K562 (cell line): ENCODE data around the gene ARHGAP26. TPM values are rescaled to one million over a fixed set of nuclear protein-coding genes. Genes with fewer than 3 reads are reported as not detected.
"Not testable (repeated sequence)": the region's sequence is repeated elsewhere in the genome, so short reads cannot be mapped to it uniquely, and the experiment has no call there.

Experiments
- ATAC-seq: fragments of 200-7000 bp; cut with Tn5 transposase; 3 replicates; pipeline ENCODE4 v1.9.1; 2020; ENCODE audit warnings: moderate library complexity
- BruUV-seq: library from RNA; stranded (reverse); fragments of 400-500 nt; replicated peaks from 2 replicates; lab custom pipeline; 2021; lab: Mats Ljungman, UMichigan
- CTCF ChIA-PET: fragments of 300-600 bp; formaldehyde crosslinking; extraction: SDS; loops from one replicate; lab custom pipeline; 2021; ENCODE audit warnings: low intra/inter-chr PET ratio; lab: Yijun Ruan, JAX
- POLR2A ChIA-PET: fragments of 300-600, 350-650 bp; sonication (Branson Sonifier 250); formaldehyde crosslinking; extraction: SDS; loops from one replicate; lab custom pipeline; 2021; ENCODE audit warnings: antibody characterized with exemption, inconsistent platforms; lab: Yijun Ruan, JAX
- DNase-seq, 4 experiments: peaks; one replicate each; pipeline versions ENCODE4 v3.0.0 to v3.0.0-alpha.2; 2011 to 2018; ENCODE audit warnings: low spot score in 3 of 4, mixed read lengths in 3 of 4; ENCODE audit errors: extremely low read depth in 1 of 4
- FAIRE-seq: peaks from 2 replicates; lab custom pipeline; 2011; peaks lifted over from hg19 to GRCh38; lab: Jason Lieb, UNC
- H2AFZ ChIP-seq: 2 replicates; pipeline ENCODE4 v1.6.0; 2011; ENCODE audit warnings: low read depth, low read length, control low read depth, inconsistent platforms
- H3K27ac ChIP-seq: fragments of 200-600 bp; 3 replicates; pipeline ENCODE4 v1.8.0; 2011; ENCODE audit warnings: low read depth, mild to moderate bottlenecking, control low read depth, inconsistent platforms, low read length, moderate library complexity, mixed read lengths; ENCODE audit errors: extremely low read depth
- H3K27me3 ChIP-seq, 2 experiments: fragments of 300-600 bp in 1 of 2; 2 replicates in 1 of 2; 3 replicates in 1 of 2; pipeline versions ENCODE4 v1.6.0 to v1.8.0; 2011; ENCODE audit warnings: inconsistent platforms in 2 of 2, low read length in 2 of 2, mild to moderate bottlenecking in 1 of 2, mixed read lengths in 1 of 2, moderate library complexity in 1 of 2; ENCODE audit not compliant: control insufficient read depth in 2 of 2, insufficient read depth in 2 of 2
- H3K36me3 ChIP-seq: fragments of 300-600 bp; 3 replicates; pipeline ENCODE4 v1.8.0; 2011; ENCODE audit warnings: mild to moderate bottlenecking, low read length, inconsistent platforms; ENCODE audit not compliant: control insufficient read depth, insufficient read depth
- H3K4me1 ChIP-seq, 2 experiments: fragments of 200-600 bp in 1 of 2; replicated peaks in 1 of 2; 2 replicates in 1 of 2; 3 replicates in 1 of 2; pipeline versions ENCODE4 v1.5.1 to v1.8.0; 2011; ENCODE audit warnings: inconsistent platforms in 2 of 2, low read length in 2 of 2, mild to moderate bottlenecking in 1 of 2, mixed read lengths in 1 of 2, moderate library complexity in 1 of 2; ENCODE audit not compliant: control insufficient read depth in 2 of 2, insufficient read depth in 2 of 2
- H3K4me2 ChIP-seq: 2 replicates; pipeline ENCODE4 v1.6.1; 2011; ENCODE audit warnings: low read length, control low read depth, inconsistent platforms, mixed read lengths; ENCODE audit not compliant: insufficient read depth
- H3K4me3 ChIP-seq: fragments of 200-600 bp; sonication (generic), shearing (Covaris generic); 2 replicates; pipeline ENCODE4 v1.5.1; 2016; ENCODE audit warnings: control low read depth, inconsistent platforms
- H3K79me2 ChIP-seq: fragments of 200-600 bp; 3 replicates; pipeline ENCODE4 v1.8.0; 2011; ENCODE audit warnings: low read length, inconsistent platforms; ENCODE audit not compliant: control insufficient read depth, insufficient read depth
- H3K9ac ChIP-seq, 2 experiments: 2 replicates each; pipeline versions ENCODE4 v1.6.0 to v1.6.1; 2011; ENCODE audit warnings: low read depth in 2 of 2, low read length in 2 of 2, control low read depth in 1 of 2, inconsistent platforms in 1 of 2, mild to moderate bottlenecking in 1 of 2, mixed read lengths in 1 of 2; ENCODE audit not compliant: insufficient read depth in 1 of 2
- H3K9me1 ChIP-seq: one replicate; pipeline ENCODE4 v1.6.0; 2011; ENCODE audit warnings: inconsistent platforms, mild to moderate bottlenecking, low read length, moderate library complexity; ENCODE audit not compliant: control insufficient read depth, insufficient read depth
- H3K9me3 ChIP-seq: replicated peaks from 2 replicates; pipeline ENCODE4 v1.5.1; 2011; ENCODE audit warnings: low read depth, low read length, inconsistent platforms; ENCODE audit not compliant: control insufficient read depth, insufficient read depth
- H4K20me1 ChIP-seq: replicated peaks from 2 replicates; pipeline ENCODE4 v1.6.1; 2011; ENCODE audit warnings: low read length, inconsistent platforms, mixed read lengths; ENCODE audit not compliant: control insufficient read depth, insufficient read depth
- RAD21 ChIP-seq, 2 experiments: fragments of 250-450 bp in 1 of 2; fragments of 450-650 bp in 1 of 2; sonication (Bioruptor Pico) in 1 of 2; formaldehyde crosslinking in 1 of 2; IDR thresholded peaks in 1 of 2; conservative IDR thresholded peaks in 1 of 2; 2 replicates each; pipeline versions ENCODE4 v1.4.0 to v1.8.0; 2020 to 2022; ENCODE audit warnings: mild to moderate bottlenecking in 2 of 2, moderate library complexity in 1 of 2
- RFX1 ChIP-seq: fragments of 450-650 bp; IDR thresholded peaks from 2 replicates; pipeline ENCODE4 v1.6.1; 2016; ENCODE audit warnings: mild to moderate bottlenecking, moderate library complexity
- WGBS: fragments of 100-300 bp; shearing (Covaris generic); methylation state at CpG from one replicate; pipeline ENCODE4 v1.1.6; 2016; ENCODE audit warnings: low coverage, mixed read lengths; ENCODE audit not compliant: insufficient coverage; ENCODE audit errors: missing lambda C conversion rate; 5-methylcytosine and 5-hydroxymethylcytosine counted together
- in situ Hi-C: fragments of 300-500 bp; cut with MboI; formaldehyde crosslinking; loops from 4 replicates; pipeline ENCODE4 v1.15.0; 2018; ENCODE audit warnings: inconsistent platforms, mixed read lengths
- intact Hi-C: fragments of 100-400 bp; cut with micrococcal nuclease; formaldehyde crosslinking; loops from 2 replicates; pipeline ENCODE4 v1.14.2; 2022
- polyA plus RNA-seq, 8 experiments: library from polyadenylated mRNA; depleted of rRNA in 4 of 8; stranded (reverse) in 5 of 8; unstranded in 3 of 8; fragments of >200 nt; fragmentation: Nextera tagmentation in 2 of 8; fragmentation: Illumina TruSeq in 1 of 8; extraction: Ambion mirVana in 2 of 8; extraction: Trizol in 1 of 8; gene quantifications; 2 replicates each; pipeline versions ENCODE4 v1.2.1 to v1.2.3, GENCODE V29; 2011 to 2014; ENCODE audit warnings: inconsistent platforms in 1 of 8, missing spikeins in 1 of 8
- total RNA-seq, 7 experiments: library from RNA; depleted of rRNA in 6 of 7; stranded (reverse); fragments of >200 nt in 6 of 7; fragmentation: Illumina TruSeq in 2 of 7; extraction: Trizol in 2 of 7; gene quantifications; 2 replicates each; pipeline versions ENCODE4 v1.2.1 to v1.2.3, GENCODE V29; 2011 to 2021; ENCODE audit warnings: low replicate concordance in 1 of 7
- TF ChIP-seq, protein P1 (sequence below), 2 experiments: fragments of 450-650 bp; formaldehyde crosslinking in 1 of 2; IDR thresholded peaks; 2 replicates each; pipeline versions ENCODE4 v1.4.0 to v1.6.1; 2014 to 2020; ENCODE audit warnings: mild to moderate bottlenecking in 2 of 2, borderline replicate concordance in 1 of 2, low read depth in 1 of 2
- TF ChIP-seq, protein P2 (sequence below), 3 experiments: IDR thresholded peaks in 2 of 3; conservative IDR thresholded peaks in 1 of 3; 2 replicates each; pipeline ENCODE4 v1.5.1; 2011 to 2012; ENCODE audit warnings: low read length in 3 of 3, mild to moderate bottlenecking in 3 of 3, control low read depth in 2 of 3, improper control_type of control experiment in 1 of 3, inconsistent platforms in 1 of 3, low read depth in 1 of 3, mixed read lengths in 1 of 3, moderate library complexity in 1 of 3; ENCODE audit not compliant: insufficient read depth in 2 of 3
- TF ChIP-seq, protein P3 (sequence below): fragments of 450-650 bp; formaldehyde crosslinking; IDR thresholded peaks from 2 replicates; pipeline ENCODE4 v1.4.0; 2020; ENCODE audit warnings: mild to moderate bottlenecking, moderate library complexity

The ARHGAP26 gene
- total and polyA plus RNA-seq, 9 of the 15 experiments (the other 6 are each of a cell fraction or from before 2014, with no cell fraction given) = 0.13 to 1.1 (median 0.55) TPM

DNA sequence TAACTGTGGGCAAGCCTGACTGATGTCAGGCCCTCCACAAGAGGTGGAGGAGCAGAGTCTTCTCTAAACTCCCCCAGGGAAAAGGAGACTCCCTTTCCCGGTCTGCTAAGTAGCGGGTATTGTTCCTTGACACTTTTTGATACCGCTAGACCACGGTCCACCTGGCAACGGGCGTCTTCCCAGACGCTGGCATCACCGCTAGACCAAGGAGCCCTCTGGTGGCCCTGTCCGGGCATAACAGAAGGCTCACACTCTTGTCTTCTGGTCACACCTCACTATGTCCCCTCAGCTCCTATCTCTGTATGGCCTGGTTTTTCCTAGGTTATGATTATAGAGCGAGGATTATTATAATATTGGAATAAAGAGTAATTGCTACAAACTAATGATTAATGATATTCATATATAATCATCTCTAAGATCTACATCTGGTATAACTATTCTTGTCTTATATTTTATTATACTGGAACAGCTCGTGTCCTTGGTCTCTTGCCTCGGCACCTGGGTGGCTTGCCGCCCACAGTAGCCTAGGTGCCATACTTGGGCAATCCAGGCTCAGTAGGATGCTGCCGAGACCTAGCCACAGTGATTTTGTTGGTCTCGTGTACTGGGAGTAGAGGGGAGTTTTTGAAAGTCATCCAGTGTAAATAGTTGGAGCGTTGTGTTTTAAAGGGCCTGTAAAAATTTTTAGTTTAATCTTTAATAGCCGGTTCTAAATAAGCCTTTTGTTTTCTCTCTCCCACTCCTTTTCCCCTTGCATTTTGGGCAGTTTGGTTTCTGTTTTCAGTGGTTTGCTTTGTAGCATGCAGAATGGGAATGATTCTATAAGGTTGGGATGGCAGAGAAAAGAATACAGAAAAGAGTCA, 195.3 kb downstream of the ARHGAP26 start:
- DNase-seq, CTCF ChIA-PET, H3K36me3 ChIP-seq, POLR2A ChIA-PET, H3K9ac ChIP-seq, H3K27me3 ChIP-seq, H4K20me1 ChIP-seq, H3K27ac ChIP-seq, FAIRE-seq, H3K4me2 ChIP-seq, H3K9me1 ChIP-seq, H3K9me3 ChIP-seq, in situ Hi-C loops, ATAC-seq, H2AFZ ChIP-seq, H3K79me2 ChIP-seq: not testable (repeated sequence)
- intact Hi-C loops = loop anchor here (2.0 kb wide), 1 partner anchor 43 kb away; no protein-coding TSS in a partner anchor
- WGBS = 3% methylated on average over 13 of the region's 17 CpGs
- TF ChIP-seq, protein P1, sequence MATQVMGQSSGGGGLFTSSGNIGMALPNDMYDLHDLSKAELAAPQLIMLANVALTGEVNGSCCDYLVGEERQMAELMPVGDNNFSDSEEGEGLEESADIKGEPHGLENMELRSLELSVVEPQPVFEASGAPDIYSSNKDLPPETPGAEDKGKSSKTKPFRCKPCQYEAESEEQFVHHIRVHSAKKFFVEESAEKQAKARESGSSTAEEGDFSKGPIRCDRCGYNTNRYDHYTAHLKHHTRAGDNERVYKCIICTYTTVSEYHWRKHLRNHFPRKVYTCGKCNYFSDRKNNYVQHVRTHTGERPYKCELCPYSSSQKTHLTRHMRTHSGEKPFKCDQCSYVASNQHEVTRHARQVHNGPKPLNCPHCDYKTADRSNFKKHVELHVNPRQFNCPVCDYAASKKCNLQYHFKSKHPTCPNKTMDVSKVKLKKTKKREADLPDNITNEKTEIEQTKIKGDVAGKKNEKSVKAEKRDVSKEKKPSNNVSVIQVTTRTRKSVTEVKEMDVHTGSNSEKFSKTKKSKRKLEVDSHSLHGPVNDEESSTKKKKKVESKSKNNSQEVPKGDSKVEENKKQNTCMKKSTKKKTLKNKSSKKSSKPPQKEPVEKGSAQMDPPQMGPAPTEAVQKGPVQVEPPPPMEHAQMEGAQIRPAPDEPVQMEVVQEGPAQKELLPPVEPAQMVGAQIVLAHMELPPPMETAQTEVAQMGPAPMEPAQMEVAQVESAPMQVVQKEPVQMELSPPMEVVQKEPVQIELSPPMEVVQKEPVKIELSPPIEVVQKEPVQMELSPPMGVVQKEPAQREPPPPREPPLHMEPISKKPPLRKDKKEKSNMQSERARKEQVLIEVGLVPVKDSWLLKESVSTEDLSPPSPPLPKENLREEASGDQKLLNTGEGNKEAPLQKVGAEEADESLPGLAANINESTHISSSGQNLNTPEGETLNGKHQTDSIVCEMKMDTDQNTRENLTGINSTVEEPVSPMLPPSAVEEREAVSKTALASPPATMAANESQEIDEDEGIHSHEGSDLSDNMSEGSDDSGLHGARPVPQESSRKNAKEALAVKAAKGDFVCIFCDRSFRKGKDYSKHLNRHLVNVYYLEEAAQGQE (IDR thresholded peaks at IDR 0.05; ENCODE audit: borderline replicate concordance) = peak; percentile 20; the same call in 1 of the 2 replicates
- TF ChIP-seq, protein P1 (CRISPR knock-in tag; IDR thresholded peaks at IDR 0.05; ENCODE audit: low read depth) = not testable (repeated sequence)
- peak; percentile 67 to 76 for TF ChIP-seq RAD21 (CRISPR knock-in tag; conservative IDR thresholded peaks at IDR 0.05 in 1 of 2, IDR thresholded peaks at IDR 0.05 in 1 of 2)
- 0 out of 2 replicates have a peak, but pooled peaks have one; percentile 14 for TF ChIP-seq RFX1
- TF ChIP-seq, protein P2, sequence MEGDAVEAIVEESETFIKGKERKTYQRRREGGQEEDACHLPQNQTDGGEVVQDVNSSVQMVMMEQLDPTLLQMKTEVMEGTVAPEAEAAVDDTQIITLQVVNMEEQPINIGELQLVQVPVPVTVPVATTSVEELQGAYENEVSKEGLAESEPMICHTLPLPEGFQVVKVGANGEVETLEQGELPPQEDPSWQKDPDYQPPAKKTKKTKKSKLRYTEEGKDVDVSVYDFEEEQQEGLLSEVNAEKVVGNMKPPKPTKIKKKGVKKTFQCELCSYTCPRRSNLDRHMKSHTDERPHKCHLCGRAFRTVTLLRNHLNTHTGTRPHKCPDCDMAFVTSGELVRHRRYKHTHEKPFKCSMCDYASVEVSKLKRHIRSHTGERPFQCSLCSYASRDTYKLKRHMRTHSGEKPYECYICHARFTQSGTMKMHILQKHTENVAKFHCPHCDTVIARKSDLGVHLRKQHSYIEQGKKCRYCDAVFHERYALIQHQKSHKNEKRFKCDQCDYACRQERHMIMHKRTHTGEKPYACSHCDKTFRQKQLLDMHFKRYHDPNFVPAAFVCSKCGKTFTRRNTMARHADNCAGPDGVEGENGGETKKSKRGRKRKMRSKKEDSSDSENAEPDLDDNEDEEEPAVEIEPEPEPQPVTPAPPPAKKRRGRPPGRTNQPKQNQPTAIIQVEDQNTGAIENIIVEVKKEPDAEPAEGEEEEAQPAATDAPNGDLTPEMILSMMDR (IDR thresholded peaks at IDR 0.05 in 2 of 3, conservative IDR thresholded peaks at IDR 0.05 in 1 of 3; ENCODE audit: insufficient read depth in 2 of 3, low read depth in 1 of 3, low read length in 3 of 3) = peak in 1 of 3 experiments; percentile 1; a peak in 1 of 6 replicates
- TF ChIP-seq, protein P3, sequence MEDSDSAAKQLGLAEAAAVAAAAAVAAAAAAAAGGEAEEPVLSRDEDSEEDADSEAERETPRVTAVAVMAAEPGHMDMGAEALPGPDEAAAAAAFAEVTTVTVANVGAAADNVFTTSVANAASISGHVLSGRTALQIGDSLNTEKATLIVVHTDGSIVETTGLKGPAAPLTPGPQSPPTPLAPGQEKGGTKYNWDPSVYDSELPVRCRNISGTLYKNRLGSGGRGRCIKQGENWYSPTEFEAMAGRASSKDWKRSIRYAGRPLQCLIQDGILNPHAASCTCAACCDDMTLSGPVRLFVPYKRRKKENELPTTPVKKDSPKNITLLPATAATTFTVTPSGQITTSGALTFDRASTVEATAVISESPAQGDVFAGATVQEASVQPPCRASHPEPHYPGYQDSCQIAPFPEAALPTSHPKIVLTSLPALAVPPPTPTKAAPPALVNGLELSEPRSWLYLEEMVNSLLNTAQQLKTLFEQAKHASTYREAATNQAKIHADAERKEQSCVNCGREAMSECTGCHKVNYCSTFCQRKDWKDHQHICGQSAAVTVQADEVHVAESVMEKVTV = 0 out of 2 replicates have a peak, but pooled peaks have one; percentile 31
- TF ChIP-seq, all 486 proteins: peak for 5; not testable (repeated sequence) for 481
- not testable (repeated sequence) for H3K4me3 ChIP-seq, BruUV-seq, H3K4me1 ChIP-seq
